NCI-H2171 treated with DMSO at 0.1 percent for 48 hours (cell line): Measurements from ENCODE around the gene NADK2.
A peak's percentile ranks its signal among the peaks of the same experiment; 100 is the strongest.

Source experiments
- DNase-seq: peaks from one replicate; lab custom pipeline; 2025; lab: John Stamatoyannopoulos, UW

NADK2 gene

GRCh38 chr5:36161361-36161760 is 80.4 kb downstream of the NADK2 start:
- DNase-seq = no peak

- no peak for DNase-seq
Observed at GRCh38 chr5:36160617-36161016, 81.1 kb downstream of the NADK2 start.

- DNase-seq = peak; percentile 77
Observed at GRCh38 chr5:36158144-36158543, 83.6 kb downstream of the NADK2 start.

GRCh38 chr5:36156619-36157018 is 85.1 kb downstream of the NADK2 start:
- no peak for DNase-seq

- peak; percentile 98 for DNase-seq
Observed at GRCh38 chr5:36156121-36156601, 85.6 kb downstream of the NADK2 start.

GRCh38 chr5:36155291-36155690 is 86.4 kb downstream of the NADK2 start:
- no peak for DNase-seq

GRCh38 chr5:36153726-36154125 is 88.0 kb downstream of the NADK2 start:
- no peak for DNase-seq

GRCh38 chr5:36153298-36153677 is 88.4 kb downstream of the NADK2 start:
- no peak for DNase-seq

GRCh38 chr5:36152324-36153297 is 89.1 kb downstream of the NADK2 start:
- DNase-seq = no peak

- peak; percentile 99 for DNase-seq
Observed at GRCh38 chr5:36151434-36152323, 90.0 kb downstream of the NADK2 start, which contains the start of the genes LMBRD2 and SKP2. Gene LMBRD2, minus strand, starts transcription at chr5:36151887. Its CDS starts 8,538 bp downstream, at chr5:36143349. Gene SKP2, plus strand, starts transcription at chr5:36152111. Its CDS starts 152 bp downstream, at chr5:36152263.

- DNase-seq = peak; percentile 80
Observed at GRCh38 chr5:36150676-36151433, 90.9 kb downstream of the NADK2 start.

- no peak for DNase-seq
Observed at GRCh38 chr5:36147681-36148080, 94.0 kb downstream of the NADK2 start.

GRCh38 chr5:36146390-36146789 is 95.3 kb downstream of the NADK2 start:
- DNase-seq = no peak

- DNase-seq = no peak
Observed at GRCh38 chr5:36145311-36145710, 96.4 kb downstream of the NADK2 start.
